Ishikawa (cell line): ENCODE data around the gene KPTN.

Experiments
- EP300 ChIP-seq: IDR thresholded peaks from 2 replicates; pipeline ENCODE4 v1.6.1; 2012; ENCODE audit warnings: borderline replicate concordance
- NFIC ChIP-seq: IDR thresholded peaks from 2 replicates; pipeline ENCODE4 v1.6.1; 2012
- RAD21 ChIP-seq: IDR thresholded peaks from 2 replicates; pipeline ENCODE4 v1.6.1; 2012; ENCODE audit warnings: low read depth
- TAF1 ChIP-seq: IDR thresholded peaks from 2 replicates; pipeline ENCODE4 v1.6.1; 2012; ENCODE audit warnings: low read depth, mild to moderate bottlenecking
- TEAD4 ChIP-seq: IDR thresholded peaks from 2 replicates; pipeline ENCODE4 v1.6.1; 2012
- YY1 ChIP-seq: IDR thresholded peaks from 2 replicates; pipeline ENCODE4 v1.6.1; 2012; ENCODE audit warnings: low read depth
- ZBTB7A ChIP-seq: IDR thresholded peaks from 2 replicates; pipeline ENCODE4 v1.6.1; 2012; ENCODE audit warnings: low read depth
- TF ChIP-seq, protein P1 (sequence below): IDR thresholded peaks from 2 replicates; pipeline ENCODE4 v1.6.1; 2012
- TF ChIP-seq, protein P2 (sequence below): IDR thresholded peaks from 2 replicates; pipeline ENCODE4 v1.6.1; 2012; ENCODE audit warnings: low read depth, mild to moderate bottlenecking

DNA sequence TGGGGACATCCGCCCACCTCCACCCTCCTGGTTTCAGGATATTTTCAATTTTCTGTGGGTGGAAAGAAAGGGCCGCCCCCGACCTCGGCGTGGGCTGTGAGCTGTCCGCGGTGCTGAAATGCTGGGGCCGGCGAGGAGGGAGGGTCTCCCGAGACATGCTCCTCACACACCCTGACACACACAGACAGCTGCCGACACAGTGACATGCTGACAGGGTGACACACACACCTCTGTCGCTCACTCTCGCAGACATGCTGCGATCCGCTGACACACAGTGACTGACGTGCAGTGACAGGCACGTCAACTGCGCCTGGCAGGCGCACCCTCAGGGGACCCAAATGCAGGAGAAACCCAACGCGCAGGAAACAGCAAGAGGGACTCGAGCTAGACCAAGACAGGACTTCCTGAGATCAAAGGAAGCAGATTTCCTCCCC lies 39.6 kb downstream of the KPTN start:
- TF ChIP-seq TEAD4 (0 out of 2 replicates have a peak, but pooled peaks have one; percentile 7), RAD21 (no peak), YY1 (no peak), NFIC (no peak), TAF1 (no peak), EP300 (no peak), ZBTB7A (peak; percentile 75; the same call in 1 of the 2 replicates)
- TF ChIP-seq, protein P1, sequence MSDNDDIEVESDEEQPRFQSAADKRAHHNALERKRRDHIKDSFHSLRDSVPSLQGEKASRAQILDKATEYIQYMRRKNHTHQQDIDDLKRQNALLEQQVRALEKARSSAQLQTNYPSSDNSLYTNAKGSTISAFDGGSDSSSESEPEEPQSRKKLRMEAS = no peak
- TF ChIP-seq, protein P2, sequence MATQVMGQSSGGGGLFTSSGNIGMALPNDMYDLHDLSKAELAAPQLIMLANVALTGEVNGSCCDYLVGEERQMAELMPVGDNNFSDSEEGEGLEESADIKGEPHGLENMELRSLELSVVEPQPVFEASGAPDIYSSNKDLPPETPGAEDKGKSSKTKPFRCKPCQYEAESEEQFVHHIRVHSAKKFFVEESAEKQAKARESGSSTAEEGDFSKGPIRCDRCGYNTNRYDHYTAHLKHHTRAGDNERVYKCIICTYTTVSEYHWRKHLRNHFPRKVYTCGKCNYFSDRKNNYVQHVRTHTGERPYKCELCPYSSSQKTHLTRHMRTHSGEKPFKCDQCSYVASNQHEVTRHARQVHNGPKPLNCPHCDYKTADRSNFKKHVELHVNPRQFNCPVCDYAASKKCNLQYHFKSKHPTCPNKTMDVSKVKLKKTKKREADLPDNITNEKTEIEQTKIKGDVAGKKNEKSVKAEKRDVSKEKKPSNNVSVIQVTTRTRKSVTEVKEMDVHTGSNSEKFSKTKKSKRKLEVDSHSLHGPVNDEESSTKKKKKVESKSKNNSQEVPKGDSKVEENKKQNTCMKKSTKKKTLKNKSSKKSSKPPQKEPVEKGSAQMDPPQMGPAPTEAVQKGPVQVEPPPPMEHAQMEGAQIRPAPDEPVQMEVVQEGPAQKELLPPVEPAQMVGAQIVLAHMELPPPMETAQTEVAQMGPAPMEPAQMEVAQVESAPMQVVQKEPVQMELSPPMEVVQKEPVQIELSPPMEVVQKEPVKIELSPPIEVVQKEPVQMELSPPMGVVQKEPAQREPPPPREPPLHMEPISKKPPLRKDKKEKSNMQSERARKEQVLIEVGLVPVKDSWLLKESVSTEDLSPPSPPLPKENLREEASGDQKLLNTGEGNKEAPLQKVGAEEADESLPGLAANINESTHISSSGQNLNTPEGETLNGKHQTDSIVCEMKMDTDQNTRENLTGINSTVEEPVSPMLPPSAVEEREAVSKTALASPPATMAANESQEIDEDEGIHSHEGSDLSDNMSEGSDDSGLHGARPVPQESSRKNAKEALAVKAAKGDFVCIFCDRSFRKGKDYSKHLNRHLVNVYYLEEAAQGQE = peak; percentile 97
